NCI-H446 (cell line): ENCODE data around the gene CKMT1A.
A peak's percentile ranks its signal among the peaks of the same experiment; 100 is the strongest.
"Not testable (repeated sequence)": the region's sequence is repeated elsewhere in the genome, so short reads cannot be mapped to it uniquely, and the experiment has no call there.

ENCODE experiments used
- DNase-seq, 2 experiments: peaks; one replicate each; lab custom pipeline; 2025; lab: John Stamatoyannopoulos, UW

CKMT1A gene

DNA sequence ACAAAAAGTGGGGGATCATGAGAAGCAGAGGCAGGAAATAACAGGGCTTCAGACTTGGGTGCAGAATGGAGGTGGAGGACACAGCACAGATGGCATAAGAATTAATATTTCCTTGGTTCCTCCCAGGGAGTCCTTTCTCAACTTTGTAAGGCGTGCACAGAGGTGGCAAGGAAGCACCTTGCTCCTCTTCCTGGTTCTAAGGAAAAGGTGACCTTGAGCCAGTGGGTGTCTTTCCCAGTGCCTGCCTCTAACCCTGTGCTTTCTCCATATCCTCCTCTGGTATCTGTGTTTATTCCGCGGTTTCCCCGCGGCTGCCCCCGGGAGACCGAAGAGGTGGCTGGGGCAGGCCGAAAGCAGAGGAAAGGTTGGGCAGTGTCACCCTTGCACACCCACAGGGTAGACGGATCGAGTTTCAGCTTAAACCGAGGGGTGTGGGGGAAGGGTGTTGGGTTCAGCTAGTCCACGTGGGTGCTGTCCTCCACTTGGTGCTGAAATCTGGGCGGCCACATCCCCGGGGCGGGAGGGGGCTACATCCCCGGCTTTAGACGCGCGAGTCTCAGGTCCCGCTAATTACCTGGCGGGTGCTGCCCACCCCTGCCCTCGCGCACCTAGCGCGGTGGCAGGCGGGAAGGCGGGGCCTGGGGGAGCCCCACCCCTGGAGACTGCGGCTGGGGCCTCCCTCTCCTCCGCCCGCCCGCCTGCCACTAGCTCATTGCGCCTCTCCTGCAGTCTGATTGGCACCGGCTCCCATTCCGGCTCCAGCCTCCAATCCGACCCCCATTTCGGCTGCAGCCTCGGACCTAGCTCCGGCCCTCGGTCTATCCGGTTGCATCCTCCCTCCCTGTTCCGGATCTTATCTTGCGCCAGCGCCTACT lies at the start of gene CKMT1A:
CKMT1A (plus strand) TSS at position 712 of the 875 bp plus-strand sequence. CDS start 192 bp downstream, outside the sequence.
- DNase-seq: not testable (repeated sequence)

DNA sequence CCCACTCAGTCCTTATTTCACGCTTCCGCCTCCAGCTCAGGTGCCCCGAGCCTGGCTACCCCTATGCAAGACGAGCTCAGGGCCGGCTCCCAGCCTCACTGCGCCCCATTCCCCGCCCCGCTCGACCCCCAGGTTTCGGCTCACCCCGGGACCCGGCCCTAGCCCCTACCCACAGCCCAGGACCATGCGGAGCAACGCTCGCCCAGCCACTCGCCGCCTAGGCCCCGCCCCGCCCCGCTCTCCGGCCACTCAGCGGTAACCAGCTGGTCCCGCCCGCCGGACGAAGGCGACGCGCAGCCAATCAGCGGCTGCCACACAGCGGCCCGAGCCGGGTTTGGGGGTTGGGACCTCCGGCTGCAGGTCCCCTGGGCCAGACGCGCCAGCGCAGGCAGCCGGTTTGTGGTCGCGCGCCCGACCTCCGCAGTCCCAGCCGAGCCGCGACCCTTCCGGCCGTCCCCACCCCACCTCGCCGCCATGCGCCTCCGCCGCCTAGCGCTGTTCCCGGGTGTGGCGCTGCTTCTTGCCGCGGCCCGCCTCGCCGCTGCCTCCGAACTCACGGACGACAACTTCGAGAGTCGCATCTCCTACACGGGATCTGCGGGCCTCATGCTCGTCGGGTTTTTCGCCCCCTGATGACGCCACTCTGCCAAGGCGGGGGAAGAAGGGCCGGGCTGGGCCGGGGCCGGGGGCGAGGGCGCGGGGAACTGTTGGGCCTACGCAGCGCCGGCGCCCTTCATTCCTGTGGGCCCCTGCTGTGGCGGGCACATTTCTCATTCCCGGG lies 44.8 kb upstream of the CKMT1A start, which contains the start of gene CATSPER2:
CATSPER2 (minus strand) TSS at position 196 of the 781 bp plus-strand sequence. CDS start 783 bp downstream, outside the sequence.
- no peak for DNase-seq

DNA sequence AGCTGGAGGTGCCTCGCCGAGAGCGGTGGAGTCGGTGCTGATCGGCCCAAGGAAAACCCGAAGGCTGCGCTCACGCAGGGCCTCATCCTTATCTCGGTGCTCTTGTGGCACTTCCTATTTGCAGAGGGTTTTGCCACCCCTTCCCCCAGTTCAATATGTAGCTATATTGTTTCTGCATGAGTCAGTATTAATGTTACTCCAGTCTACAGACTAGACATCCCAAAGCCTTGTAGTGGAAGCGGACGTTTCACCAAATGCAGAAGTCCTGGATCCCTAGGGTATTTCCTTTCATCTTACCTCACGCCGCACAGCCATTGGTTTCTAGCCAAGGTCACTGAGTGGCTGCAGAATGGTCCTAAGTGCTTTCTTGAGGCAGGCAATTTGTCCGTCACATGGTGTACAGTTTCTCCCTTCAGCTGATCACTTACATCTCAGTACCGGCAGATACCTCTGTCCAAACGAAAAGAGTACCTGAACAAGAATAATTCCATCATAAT lies 44.2 kb upstream of the CKMT1A start:
- DNase-seq: not testable (repeated sequence)

DNA sequence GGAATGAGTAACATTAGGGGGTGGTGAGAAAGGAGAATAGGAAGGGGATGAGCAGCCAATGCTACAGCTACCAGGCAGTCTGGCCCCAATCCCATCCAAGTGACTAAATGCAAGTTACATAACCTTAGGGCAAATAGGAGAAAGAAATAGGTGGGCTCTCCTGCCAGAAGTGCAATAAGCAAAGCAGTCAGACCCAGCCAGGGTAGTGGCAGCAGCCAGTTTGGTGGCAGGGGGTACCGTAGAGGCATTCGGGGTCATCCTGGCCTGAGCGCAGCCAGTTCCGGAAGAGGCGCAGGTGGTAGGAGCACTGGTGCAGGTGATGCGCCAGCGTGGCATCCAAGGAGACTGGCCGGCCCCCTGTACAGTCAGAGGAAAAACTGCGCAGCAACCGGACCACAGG lies 33.9 kb upstream of the CKMT1A start:
- not testable (repeated sequence) for DNase-seq

DNA sequence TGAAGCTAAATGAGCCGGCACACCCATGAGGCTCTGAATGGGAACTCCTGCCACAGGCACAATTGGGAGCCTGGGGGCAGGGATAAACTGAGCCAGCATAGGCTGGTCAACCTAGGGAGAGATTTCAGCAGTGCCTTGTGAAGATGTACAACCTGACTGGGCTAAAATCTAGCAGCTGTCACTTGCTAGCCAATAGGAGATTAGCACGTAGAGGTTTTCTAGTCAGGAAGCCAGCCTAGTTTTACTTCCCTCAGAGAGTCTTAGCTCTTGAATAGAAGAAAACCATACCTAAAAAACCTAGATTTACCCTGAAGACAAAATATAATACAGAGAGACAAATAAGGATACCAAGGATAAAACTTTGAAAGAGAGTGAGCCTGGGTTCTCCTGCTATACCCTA lies 31.4 kb upstream of the CKMT1A start:
- DNase-seq: not testable (repeated sequence)

DNA sequence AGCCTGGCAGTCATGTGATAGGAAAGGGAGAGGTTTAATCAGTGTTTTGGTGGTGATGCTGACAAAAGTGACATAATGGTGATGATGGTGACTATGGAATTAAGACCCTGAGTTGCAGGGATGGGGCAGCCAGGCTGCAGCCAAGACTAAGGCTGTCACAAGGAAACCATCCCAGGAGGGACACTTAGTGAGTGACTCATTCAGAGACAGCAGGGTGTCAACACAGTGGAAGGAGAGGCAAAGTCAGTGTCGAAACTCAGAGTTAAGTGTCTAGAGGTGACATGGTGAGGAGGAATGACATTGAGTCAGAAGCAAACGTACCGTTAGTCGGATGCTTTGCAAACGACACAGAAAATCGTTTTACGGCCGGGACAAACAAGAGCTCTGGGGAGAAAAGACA lies 30.3 kb upstream of the CKMT1A start:
- DNase-seq: not testable (repeated sequence)

DNA sequence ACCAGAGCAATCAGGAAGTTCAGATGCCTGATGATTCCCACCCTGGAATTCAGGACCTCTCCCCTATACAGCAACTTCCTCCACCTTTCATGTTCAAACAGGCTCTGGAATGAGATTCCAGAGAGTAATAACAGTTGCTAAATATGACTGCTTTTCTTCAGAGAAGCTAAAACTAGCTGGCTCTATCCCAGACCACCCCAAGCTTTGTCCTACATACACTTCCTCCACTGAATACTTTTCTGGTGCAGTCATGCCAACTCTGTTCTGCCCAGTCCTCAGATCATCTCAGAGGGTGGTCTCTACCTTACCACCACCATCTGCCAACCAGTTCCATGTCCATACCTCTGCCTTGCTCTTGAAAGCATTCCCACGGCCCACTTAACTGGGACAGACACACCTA lies 27.5 kb upstream of the CKMT1A start:
- not testable (repeated sequence) for DNase-seq

DNA sequence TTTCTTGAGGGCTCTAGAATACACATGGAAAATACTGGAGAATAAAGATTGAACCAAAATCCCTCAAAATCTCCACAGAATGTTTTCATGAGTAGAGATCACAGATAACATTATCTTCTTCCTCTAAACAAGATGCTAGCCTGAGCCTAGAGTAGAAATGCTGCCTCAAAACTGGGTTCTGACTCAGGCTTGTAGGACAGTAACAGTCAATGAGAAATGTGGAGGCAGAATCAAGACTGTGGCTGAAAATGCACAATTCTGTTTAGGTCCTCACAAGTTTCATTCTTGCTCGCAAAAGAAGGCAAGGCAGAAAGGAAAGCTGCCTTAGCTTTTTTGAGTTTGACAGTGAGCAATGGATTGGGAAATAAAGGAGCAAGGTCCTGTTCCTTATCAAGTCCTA lies 19.5 kb upstream of the CKMT1A start:
- DNase-seq: not testable (repeated sequence)

DNA sequence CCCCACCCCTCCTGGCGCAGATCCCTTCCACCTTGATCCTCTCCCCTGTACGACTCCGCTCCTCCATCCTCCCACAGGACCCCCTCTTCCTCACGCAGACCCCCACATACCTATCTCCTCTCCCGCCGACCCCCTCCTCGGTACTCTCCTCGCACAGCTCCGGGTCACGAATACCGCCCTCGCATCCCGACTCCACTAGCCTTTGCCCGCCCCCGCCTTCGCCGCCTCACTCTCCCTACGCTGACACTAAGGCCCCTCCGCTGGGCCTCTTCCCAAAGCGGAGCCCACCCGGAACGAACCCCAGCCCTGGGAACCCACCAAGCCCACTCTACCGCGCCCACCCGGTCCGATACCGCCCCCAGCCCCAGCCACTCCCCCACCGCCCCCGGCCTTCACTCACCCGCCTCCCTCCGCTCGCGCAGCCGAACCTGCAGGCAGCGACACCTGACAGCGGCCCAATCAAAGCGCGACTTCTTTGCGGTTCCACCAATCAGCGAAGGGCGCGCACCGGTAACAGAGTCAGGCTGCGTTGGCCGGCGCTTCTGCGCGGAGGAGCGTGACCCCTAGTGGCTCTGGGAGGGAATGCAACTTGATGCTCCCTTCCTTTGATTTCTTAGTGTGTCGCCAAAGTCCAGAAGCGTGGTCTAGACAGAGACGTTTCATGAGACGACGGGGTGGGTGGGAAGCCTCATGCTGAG lies 3.9 kb upstream of the CKMT1A start:
- DNase-seq: not testable (repeated sequence)

DNA sequence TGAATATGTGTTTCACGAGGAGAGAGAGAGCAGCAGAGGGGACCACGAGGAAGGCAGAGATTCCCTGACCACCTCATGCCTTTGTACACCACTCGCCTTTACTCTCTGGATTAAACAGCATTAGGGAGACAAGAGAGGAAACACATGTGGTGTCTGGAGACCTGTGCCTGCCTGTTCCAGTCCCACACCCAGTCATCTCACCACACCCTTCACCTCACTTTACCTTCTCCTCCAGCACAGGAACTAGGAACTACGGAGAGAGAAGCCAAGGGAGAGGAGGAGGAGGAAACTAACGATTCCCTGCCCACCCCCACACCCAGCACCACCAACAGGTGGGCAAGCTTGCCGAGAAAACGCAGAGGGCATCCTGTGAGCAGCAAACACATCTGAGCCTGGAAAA lies 980 bp upstream of the CKMT1A start:
- not testable (repeated sequence) for DNase-seq

DNA sequence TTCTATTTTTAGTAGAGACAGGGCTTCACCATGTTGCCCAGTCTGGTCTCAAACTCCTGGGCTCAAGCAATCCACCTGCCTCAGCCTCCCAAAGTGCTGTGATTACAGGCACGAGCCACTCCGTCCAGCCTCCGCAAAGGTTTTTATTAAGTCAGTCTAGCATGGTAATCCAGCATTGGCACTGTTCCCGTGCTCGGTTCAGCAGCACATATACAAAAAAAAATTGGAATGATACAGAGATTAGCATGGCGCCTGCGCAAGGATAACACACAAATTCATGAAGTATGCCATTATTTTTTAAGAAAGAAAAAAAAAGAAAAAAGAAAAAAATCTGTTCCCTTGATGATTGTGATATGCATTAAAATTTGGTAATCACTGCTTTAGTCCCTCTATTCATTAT lies 8.5 kb downstream of the CKMT1A start:
- DNase-seq: peak in 1 of 2 experiments; percentile 3

DNA sequence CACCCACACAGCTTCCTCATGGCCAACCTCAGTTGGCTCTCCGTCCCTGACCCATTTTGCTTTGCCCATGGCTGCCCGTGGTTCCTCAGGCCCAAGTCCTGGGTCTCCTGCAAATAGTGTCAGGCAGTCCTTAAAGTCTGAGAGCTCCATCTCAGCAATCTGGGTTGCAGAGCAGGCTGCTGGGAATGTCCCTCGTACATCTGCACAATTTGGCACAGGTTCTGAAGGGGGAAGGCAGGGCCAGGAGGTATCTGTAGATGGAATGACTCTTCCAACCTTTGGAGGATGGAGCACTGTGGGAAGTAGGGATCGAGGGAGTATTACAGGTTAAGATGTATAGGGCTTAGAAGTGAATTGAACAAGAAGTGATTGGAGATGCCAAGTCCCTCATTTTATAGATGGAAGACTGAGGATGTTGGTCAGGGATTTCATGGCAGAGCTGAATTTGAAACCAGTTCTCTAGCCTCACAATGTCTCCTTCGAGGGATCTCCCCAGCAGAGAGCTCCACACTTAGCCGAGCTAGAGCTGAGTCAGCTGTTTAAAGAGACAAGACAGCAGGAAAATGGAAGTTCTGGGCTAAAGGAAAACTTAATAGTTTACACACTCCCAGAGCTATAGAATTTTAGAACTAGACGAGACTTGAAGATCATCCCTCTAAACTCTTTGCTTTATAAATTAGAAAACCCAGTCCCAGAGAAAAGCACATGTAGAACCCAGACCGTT lies 9.2 kb downstream of the CKMT1A start:
- no peak for DNase-seq

DNA sequence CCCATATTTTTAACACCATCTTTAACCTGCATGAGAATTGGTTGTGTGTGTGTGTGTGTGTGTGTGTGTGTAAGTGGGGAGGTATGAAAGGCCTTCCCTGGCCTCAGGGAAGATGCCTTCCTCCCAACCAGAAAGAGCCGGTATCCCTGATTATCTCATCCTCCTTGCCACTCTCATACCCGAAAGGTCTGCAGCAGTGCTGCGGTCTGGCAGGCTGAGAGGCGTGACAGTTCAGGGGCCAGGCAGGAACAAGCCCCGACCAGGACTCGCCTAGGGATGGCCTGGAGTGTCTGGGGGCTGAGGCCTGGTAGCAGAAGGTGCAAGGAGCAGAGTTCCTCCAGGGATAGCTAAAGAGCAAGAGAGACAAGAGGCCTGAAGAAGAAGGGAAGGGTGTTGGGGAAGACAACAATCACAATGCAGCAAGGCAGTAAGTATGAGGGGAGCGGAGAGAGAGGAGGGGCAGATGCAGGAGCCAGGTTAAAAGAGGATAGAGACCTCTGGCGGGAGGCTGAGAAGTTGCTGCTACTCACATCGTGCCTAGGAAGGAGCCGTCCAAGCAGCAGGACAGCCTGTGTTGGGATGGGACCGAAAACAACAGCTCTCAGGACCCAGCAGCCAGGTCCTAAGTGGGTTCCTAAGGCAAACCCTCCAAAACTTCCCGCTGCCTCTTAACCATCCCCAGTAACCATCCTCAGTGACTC lies 16.9 kb downstream of the CKMT1A start:
- DNase-seq: not testable (repeated sequence)

DNA sequence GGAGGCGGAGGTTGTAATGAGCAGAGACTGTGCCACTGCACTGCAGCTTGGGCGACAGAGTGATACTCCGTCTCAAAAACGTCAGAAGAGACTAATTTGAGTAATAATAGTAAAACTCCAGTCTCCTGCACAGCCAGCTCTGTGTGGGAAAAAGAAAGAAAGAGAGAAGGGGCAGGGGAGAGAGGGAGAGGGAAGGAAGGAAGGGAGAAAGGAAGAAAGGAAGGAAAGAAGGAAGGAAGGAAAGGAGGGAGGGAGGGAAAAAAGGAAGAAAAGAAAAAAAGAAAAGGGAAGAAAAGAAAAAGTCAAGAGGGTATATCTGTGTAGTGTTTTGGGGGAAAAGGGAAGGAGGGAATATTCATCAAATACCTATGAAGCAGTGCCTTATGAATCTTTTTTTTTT lies 29.5 kb downstream of the CKMT1A start:
- no peak for DNase-seq

DNA sequence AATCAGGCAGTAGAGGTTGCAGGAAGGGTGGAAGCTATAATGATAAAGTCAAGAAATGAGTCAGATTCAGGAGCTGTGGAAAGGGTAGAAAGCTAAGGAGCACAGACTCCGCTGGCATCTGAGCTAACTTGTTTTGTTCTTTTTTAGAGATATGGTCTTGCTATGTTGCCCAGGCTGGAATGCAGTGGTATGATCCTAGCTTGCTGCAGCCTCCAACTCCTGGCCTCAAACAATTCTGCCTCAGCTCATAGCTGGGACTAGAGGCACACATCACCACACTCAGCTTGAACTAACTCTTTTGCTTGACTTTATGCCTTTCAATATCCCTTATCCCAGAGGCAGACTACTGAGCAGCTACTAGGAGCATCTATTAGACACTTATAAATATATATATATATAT lies 32.6 kb downstream of the CKMT1A start:
- DNase-seq: not testable (repeated sequence)

DNA sequence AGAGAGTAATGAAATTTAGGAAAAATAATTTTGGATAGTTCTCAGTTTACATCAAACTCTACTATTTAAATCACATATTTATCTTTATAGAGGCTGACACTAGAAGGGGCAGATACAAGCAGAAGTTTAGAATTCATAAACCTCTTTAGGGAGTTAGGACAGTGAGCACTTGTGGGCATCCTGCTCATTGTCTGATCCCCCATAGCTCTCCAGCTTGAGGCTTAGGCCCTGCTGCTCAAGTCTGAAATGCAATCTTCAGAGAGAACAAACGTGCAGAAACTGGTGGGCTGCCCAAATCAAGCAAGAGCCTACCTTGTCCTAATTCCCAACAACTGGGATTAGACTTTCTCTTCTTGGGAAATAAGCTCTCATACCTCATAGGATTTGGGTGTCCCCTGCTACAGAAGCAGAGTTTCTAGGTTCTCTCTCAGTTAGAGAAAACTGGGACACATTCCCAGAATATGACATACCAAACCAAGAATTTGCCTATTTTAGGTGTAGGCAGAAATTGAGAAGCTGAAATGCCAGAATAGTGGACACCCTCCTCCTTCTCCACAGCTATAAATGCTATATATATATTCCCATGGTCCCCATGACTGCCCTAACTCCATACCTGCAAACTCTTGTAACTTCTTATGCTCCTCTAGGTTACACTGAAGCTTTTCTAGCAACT lies 34.5 kb downstream of the CKMT1A start:
- not testable (repeated sequence) for DNase-seq

DNA sequence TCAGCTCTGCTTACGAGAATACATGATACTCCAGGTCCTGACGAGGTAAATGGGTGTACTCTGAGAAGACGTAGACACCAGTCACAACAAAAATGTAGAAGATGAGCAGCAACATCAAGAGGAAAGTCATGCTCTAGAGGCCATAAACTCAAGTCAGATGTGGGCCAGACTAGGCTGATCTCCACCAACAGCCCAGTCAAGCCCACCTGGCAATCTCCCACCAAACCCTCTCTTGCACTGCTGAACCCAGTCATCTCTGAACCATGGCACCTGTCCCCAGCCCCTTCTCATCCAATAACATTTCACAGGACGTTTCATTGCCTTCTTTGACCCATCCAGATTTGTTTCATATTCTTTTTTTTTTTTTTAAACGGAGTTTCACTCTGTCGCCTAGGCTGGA lies 41.8 kb downstream of the CKMT1A start:
- DNase-seq: no peak

DNA sequence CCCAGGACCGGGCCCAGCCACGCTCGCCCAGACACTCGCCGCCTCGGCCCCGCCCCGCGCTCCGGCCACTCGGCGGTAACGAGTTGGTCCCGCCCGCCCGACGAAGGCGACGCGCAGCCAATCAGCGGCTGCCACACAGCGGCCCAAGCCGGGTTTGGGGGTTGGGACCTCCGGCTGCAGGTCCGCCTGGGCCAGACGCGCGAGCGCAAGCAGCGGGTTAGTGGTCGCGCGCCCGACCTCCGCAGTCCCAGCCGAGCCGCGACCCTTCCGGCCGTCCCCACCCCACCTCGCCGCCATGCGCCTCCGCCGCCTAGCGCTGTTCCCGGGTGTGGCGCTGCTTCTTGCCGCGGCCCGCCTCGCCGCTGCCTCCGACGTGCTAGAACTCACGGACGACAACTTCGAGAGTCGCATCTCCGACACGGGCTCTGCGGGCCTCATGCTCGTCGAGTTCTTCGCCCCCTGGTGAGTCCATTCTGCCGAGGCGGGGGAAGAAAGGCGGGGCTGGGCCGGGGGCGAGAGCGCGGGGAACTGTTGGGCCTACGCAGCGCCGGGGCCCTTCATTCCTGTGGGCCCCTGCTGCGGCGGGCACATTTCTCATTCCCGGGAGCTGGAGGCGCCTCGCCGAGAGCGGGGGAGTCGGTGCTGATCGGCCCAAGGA lies 52.7 kb downstream of the CKMT1A start, which contains the start of gene PDIA3:
PDIA3 (plus strand) TSS at position 194 of the 658 bp plus-strand sequence; CDS start at position 296, 102 bp downstream.
- DNase-seq: peak; percentile 58 to 92

DNA sequence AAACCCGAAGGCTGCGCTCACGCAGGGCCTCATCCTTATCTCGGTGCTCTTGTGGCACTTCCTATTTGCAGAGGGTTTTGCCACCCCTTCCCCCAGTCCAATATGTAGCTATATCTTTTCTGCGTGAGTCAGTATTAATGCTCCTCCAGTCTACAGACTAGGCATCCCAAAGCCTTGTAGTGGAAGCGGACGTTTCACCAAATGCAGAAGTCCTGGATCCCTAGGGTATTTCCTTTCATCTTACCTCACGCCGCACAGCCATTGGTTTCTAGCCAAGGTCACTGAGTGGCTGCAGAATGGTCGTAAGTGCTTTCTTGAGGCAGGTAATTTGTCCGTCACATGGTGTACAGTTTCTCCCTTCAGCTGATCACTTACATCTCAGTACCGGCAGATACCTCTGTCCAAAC lies 53.2 kb downstream of the CKMT1A start:
- DNase-seq: not testable (repeated sequence)
